KMS-11 (cell line): ENCODE results near the gene VAT1L.

Experiments
- H2AFZ ChIP-seq: fragments of 200-600 bp; sonication (generic); 2 replicates; pipeline ENCODE4 v1.6.1; 2016; ENCODE audit warnings: antibody characterized with exemption, mixed run types, low read depth
- H3K27ac ChIP-seq: fragments of 200-600 bp; sonication (generic); 2 replicates; pipeline ENCODE4 v1.6.1; 2016; ENCODE audit warnings: mild to moderate bottlenecking, mixed run types
- H3K27me3 ChIP-seq: fragments of 200-600 bp; sonication (generic); 2 replicates; pipeline ENCODE4 v1.6.1; 2017; ENCODE audit warnings: mild to moderate bottlenecking, low read depth, mixed run types, moderate library complexity; ENCODE audit not compliant: insufficient read depth
- H3K36me3 ChIP-seq: fragments of 200-600 bp; sonication (generic); 2 replicates; pipeline ENCODE4 v1.6.1; 2017; ENCODE audit warnings: mild to moderate bottlenecking, mixed run types; ENCODE audit not compliant: insufficient read depth
- H3K4me1 ChIP-seq: fragments of 200-600 bp; sonication (generic); 2 replicates; pipeline ENCODE4 v1.6.1; 2016; ENCODE audit warnings: mild to moderate bottlenecking, low read depth, mixed run types; ENCODE audit not compliant: poor library complexity, severe bottlenecking
- H3K4me2 ChIP-seq: fragments of 200-600 bp; sonication (generic); 2 replicates; pipeline ENCODE4 v1.7.0; 2016; ENCODE audit warnings: mild to moderate bottlenecking, mixed run types
- H3K4me3 ChIP-seq: fragments of 200-600 bp; sonication (generic); IDR thresholded peaks from 2 replicates; pipeline ENCODE4 v1.6.1; 2017; ENCODE audit warnings: low read depth, low read length, mixed read lengths; ENCODE audit not compliant: insufficient read depth
- H3K79me2 ChIP-seq: fragments of 200-600 bp; sonication (generic); 2 replicates; pipeline ENCODE4 v1.6.1; 2016; ENCODE audit warnings: low read depth, mixed run types; ENCODE audit not compliant: insufficient read depth
- H3K9ac ChIP-seq: fragments of 200-600 bp; sonication (generic); 2 replicates; pipeline ENCODE4 v1.6.1; 2016; ENCODE audit warnings: mild to moderate bottlenecking, mixed run types
- H4K20me1 ChIP-seq: fragments of 200-600 bp; sonication (generic); 2 replicates; pipeline ENCODE4 v1.6.1; 2016; ENCODE audit warnings: mild to moderate bottlenecking, mixed run types; ENCODE audit not compliant: insufficient read depth
- CTCF ChIP-seq: fragments of 200-600 bp; sonication (generic); conservative IDR thresholded peaks from 2 replicates; pipeline ENCODE4 v1.6.1; 2017; ENCODE audit warnings: low read depth, mild to moderate bottlenecking, antibody characterized with exemption, low read length, moderate library complexity, mixed read lengths

VAT1L gene

DNA sequence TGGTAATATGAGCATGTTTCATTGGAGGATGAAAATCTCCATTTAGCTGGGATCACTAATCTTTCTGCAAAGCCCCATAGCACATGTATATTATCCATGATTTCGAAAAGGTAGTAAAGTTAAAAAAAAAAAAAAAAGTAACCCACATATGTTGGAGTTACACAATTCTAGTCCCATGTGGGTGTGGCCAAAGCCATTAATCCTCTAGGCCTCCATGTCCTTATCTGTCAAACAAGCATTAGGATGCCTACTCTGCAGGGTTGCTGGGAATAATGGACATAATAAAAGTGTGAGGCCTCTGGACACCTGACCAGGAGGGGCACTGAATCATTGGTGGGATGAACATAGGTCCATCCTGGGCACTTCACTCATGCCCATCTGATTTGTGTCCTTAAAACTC, 29.2 kb upstream of the VAT1L start:
- no peaks in the 10 kb centered on the region for H3K27me3 ChIP-seq
- no peak overlapping the region for H3K27ac ChIP-seq
- H3K36me3 ChIP-seq: no peaks in the 10 kb centered on the region
- H3K4me3 ChIP-seq: no peak overlapping the region
- no peak for TF ChIP-seq CTCF
- no peak overlapping the region for H3K9ac ChIP-seq
- no peak overlapping the region for H2AFZ ChIP-seq
- H3K79me2 ChIP-seq: no peaks in the 10 kb centered on the region
- no peaks in the 10 kb centered on the region for H3K4me1 ChIP-seq
- no peaks in the 10 kb centered on the region for H4K20me1 ChIP-seq
- no peak overlapping the region for H3K4me2 ChIP-seq

DNA sequence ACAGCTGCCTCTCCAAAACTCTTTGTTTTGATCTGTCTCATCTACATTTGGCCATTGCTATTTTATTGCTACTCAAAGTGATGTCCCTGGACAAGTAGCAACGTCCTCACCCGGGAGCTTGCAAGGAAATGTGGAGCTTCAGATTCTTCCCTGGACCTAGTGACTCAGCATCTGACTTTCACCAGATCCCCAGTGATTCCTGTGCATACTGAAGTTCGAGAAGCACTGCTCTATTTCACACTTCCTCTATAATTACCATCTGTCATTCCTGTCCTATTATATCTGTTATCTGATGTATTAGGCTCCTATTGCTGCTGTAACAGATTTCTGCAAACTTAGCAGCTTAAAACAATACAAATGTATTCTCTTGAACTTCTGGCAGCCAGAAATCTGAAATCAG, 28.5 kb upstream of the VAT1L start:
- Histone ChIP-seq H3K9ac (no peak overlapping the region), H3K27me3 (no peaks in the 10 kb centered on the region), H4K20me1 (no peaks in the 10 kb centered on the region), H3K4me2 (no peak overlapping the region), H3K4me3 (no peak overlapping the region), H2AFZ (no peak overlapping the region), H3K27ac (no peak overlapping the region), H3K79me2 (no peaks in the 10 kb centered on the region), H3K36me3 (no peaks in the 10 kb centered on the region), H3K4me1 (no peaks in the 10 kb centered on the region)
- TF ChIP-seq CTCF: no peak

DNA sequence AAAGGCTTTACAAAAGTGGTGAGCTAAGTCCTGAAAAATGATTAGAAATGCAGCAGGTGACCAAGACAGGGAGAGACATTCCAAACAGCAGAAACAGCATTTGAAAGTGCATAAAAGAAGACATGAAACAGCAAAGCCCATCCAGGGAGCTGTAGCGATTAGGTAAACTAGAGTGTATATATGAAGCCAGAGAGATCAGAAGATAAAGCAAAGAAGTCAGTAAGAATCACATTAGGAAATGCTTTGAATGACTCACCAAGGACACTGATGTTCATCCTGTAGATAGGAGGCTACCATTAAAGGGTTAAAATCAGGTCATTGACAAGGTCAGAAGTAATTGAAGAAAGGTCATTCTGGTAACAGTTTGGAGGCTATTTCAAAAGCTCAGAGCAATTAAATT, 27.6 kb upstream of the VAT1L start:
- H2AFZ ChIP-seq: no peak overlapping the region
- no peak overlapping the region for H3K4me3 ChIP-seq
- no peaks in the 10 kb centered on the region for H3K4me1 ChIP-seq
- H3K27ac ChIP-seq: no peak overlapping the region
- H3K79me2 ChIP-seq: no peaks in the 10 kb centered on the region
- no peak overlapping the region for H3K4me2 ChIP-seq
- no peak overlapping the region for H3K9ac ChIP-seq
- H3K27me3 ChIP-seq: no peaks in the 10 kb centered on the region
- no peaks in the 10 kb centered on the region for H3K36me3 ChIP-seq
- H4K20me1 ChIP-seq: no peaks in the 10 kb centered on the region
- no peak for TF ChIP-seq CTCF

- H3K27me3 ChIP-seq: no peaks in the 10 kb centered on the region
- no peak overlapping the region for H2AFZ ChIP-seq
- H3K4me1 ChIP-seq: no peaks in the 10 kb centered on the region
- H3K27ac ChIP-seq: no peak overlapping the region
- no peak for TF ChIP-seq CTCF
- H3K79me2 ChIP-seq: no peaks in the 10 kb centered on the region
- no peaks in the 10 kb centered on the region for H4K20me1 ChIP-seq
- H3K4me3 ChIP-seq: no peak overlapping the region
- no peak overlapping the region for H3K9ac ChIP-seq
- H3K4me2 ChIP-seq: no peak overlapping the region
- no peaks in the 10 kb centered on the region for H3K36me3 ChIP-seq
Observed at GRCh38 chr16:77761204-77761603, 27.2 kb upstream of the VAT1L start.

DNA sequence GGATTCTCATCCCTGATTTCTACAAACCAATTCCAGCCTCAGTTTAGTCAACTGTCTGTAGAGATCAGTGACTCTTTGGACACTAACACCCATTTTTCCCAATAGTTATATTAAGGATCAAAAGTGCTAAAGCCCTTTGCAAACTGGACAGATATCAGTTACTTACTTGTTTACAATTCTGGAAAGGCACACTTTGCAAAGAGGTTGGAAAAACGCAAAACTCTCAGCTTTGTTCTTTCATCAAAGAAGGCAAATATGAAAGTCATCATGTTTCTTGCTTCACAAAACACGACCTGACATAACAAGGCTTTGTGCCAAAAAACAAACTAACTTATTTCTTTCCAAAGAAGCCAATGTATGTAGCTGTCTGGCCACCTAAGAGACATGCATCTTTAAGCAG, 26.1 kb upstream of the VAT1L start:
- Histone ChIP-seq H3K79me2 (no peaks in the 10 kb centered on the region), H2AFZ (no peak overlapping the region), H4K20me1 (no peaks in the 10 kb centered on the region)

More for the DNA sequence above, 26.1 kb upstream of the VAT1L start:
- Histone ChIP-seq H3K4me2 (no peak overlapping the region), H3K9ac (no peak overlapping the region), H3K36me3 (no peaks in the 10 kb centered on the region), H3K27me3 (no peaks in the 10 kb centered on the region), H3K4me3 (no peak overlapping the region), H3K4me1 (no peaks in the 10 kb centered on the region), H3K27ac (no peak overlapping the region)
- TF ChIP-seq CTCF: no peak
